Cardiac septum (tissue), 1 donor: Measurements from ENCODE around the gene SIPA1L3. TPM values are rescaled to one million over a fixed set of nuclear protein-coding genes. Genes with fewer than 3 reads are reported as not detected.

ENCODE experiments used
- DNase-seq: peaks from one replicate; pipeline ENCODE4 v3.0.0-alpha.2; 2020; ENCODE audit warnings: low spot score
- intact Hi-C: fragments of 100-400 bp; cut with DNase I; formaldehyde crosslinking; loops from one replicate; pipeline ENCODE4 v1.14.0; 2022
- total RNA-seq: library from RNA; stranded (reverse); fragmentation: NEBNext Ultra II Directional; extraction: Animal tissue kit (Norgen Biotek cat#: 25700); gene quantifications from one replicate; pipeline ENCODE4 v1.2.1, GENCODE V29; 2021
- donor health status: DM: no; HTN: no; CAD: no.

The SIPA1L3 gene
- total RNA-seq, 1 donor from 2014 or later: 14.0 TPM

- DNase-seq: no peak
- intact Hi-C loops: no loop called here
These were observed 59.7 kb downstream of the SIPA1L3 start for GRCh38 chr19:37966662-37967231.

- no peak for DNase-seq
- intact Hi-C loops: no loop called here
These were observed 62.7 kb downstream of the SIPA1L3 start for GRCh38 chr19:37969695-37970094.

DNA sequence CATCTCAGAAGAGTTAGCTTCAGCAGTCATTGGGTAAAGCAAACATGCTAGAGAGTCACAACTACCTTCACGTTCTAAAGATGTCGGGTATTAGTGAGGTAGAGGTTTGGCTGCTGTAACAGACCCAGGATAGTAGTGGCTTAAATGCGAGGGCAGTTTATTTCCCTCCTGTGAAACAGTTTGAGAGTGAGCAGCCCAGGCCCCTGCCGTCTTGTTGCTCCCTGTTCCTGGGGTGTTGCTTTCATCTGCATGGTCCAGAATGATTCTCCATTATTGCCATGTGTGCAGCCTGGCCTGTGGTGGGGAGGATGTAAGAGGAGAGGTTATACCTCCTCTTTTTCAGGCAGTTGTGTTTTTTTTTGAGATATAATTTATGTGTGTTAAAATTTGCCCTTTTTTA is 63.7 kb downstream of the SIPA1L3 start:
- no peak for DNase-seq
- intact Hi-C loops: no loop called here

GRCh38 chr19:37972803-37973202 is 65.8 kb downstream of the SIPA1L3 start:
- DNase-seq: no peak
- intact Hi-C loops: no loop called here

DNA sequence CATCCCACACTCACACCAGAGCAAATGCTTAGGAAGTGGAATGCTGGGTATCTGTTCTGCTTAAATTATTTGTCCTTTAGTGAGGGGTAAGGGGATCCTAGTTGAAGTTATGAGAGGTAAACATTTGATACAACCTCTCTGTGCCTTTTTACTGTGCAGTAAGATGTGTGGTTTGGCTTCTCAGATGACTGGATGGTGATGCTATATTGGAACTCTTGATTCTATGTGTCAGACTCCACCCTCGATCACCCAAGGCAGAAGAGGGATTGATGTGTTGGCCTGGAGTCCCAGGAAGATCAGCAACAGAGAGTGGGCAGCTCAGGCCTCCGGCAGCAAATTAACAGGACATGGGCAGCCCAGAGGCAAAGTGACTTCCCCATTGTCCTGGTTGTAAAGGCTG is 66.7 kb downstream of the SIPA1L3 start:
- intact Hi-C loops: no loop called here

GRCh38 chr19:37975071-37975470 is 68.1 kb downstream of the SIPA1L3 start:
- DNase-seq: no peak
- intact Hi-C loops: no loop called here

More for the DNA sequence above, 66.7 kb downstream of the SIPA1L3 start:
- no peak for DNase-seq

DNA sequence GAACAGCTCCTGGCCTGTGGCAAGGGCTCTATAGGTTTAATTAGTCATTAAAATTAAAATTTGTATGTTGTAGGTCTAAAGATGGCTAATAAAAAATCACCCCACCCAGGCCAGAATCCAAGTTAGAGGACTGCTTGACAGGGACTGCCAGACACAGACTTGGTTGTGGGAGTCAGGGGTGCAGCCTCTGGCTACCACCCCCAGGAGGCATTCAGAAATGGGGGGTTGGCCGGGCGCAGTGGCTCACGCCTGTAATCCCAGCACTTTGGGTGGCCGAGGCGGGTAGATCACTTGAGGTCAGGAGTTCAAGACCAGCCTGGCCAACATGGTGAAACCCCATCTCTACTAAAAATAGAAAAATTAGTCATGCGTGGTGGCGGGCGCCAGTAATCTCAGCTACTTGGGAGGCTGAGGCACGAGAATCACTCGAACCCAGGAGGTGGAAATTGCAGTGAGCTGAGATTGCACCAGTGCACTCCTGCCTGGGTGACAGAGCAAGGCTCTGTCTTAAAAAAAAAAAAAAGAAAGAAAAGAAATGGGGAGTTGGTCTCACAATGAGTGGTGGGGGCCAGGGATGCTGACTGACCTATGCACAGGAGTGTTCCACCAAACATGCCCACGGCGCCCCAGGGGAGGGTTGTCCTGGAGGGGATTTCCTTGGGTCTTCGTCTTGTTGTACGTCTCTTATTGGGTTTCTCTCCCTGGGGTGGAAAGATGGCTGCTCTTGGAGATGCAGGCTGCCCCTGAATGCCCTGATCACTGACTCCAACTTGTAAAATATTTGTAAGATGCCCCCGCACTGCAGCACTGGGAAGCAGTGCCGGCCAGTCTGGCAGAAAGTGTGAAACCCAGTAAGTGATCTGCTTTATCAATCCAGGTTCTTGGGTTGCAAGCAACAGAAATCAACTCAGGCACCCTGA is 68.8 kb downstream of the SIPA1L3 start:
- intact Hi-C loops: no loop called here
- no peak for DNase-seq

- DNase-seq: no peak
- intact Hi-C loops: no loop called here
These were observed 70.4 kb downstream of the SIPA1L3 start for GRCh38 chr19:37977391-37977790.

DNA sequence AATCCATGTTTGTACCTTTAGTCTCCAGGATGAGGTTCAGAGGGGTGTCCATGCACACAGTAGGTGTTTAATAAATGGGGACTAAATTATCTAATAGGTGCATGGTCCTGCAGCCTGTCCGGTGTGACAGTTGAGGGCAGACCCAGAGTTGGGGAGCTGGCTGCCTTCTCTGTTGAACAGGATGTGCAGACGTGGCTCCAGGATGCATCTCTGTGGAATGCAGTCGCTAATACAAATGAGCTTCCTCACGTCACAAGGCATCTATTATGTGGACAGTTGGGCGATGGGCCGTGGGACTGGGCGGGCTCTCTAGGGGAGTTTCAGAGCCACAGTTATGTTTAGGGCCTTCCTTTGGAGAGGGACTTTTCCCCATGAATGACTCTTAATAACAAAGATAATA is 71.0 kb downstream of the SIPA1L3 start:
- no peak for DNase-seq
- intact Hi-C loops: no loop called here

GRCh38 chr19:37979547-37980082 is 72.6 kb downstream of the SIPA1L3 start:
- intact Hi-C loops: no loop called here

GRCh38 chr19:37980419-37981170 is 73.6 kb downstream of the SIPA1L3 start:
- intact Hi-C loops: no loop called here
- DNase-seq: no peak

More at GRCh38 chr19:37979547-37980082, 72.6 kb downstream of the SIPA1L3 start:
- no peak for DNase-seq

- intact Hi-C loops: no loop called here
These were observed 74.9 kb downstream of the SIPA1L3 start for GRCh38 chr19:37981785-37982475.

DNA sequence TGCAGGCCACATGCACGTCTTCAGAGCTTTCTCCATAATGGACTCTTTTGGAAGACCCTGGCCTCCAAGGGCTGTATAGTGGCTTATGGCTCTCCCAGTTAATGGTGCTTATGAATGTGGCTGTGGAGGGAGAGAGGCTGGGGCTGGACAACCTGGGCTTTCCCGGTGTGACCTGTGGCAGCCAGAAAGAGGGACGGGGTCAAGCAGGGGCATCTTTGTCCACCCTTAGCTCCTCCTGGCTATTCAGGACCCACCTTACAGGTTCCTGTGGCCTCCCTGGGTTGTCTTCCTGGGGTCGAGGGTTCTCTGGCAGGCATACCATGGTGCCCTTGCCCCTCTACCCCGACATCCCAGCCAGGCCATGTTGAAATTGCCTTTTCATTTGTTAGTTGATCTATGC is 75.6 kb downstream of the SIPA1L3 start:
- intact Hi-C loops: no loop called here
- no peak for DNase-seq

More at GRCh38 chr19:37981785-37982475, 74.9 kb downstream of the SIPA1L3 start:
- peak; percentile 38 for DNase-seq

GRCh38 chr19:37983153-37983552 is 76.1 kb downstream of the SIPA1L3 start:
- DNase-seq: peak; percentile 24
- intact Hi-C loops: no loop called here

DNA sequence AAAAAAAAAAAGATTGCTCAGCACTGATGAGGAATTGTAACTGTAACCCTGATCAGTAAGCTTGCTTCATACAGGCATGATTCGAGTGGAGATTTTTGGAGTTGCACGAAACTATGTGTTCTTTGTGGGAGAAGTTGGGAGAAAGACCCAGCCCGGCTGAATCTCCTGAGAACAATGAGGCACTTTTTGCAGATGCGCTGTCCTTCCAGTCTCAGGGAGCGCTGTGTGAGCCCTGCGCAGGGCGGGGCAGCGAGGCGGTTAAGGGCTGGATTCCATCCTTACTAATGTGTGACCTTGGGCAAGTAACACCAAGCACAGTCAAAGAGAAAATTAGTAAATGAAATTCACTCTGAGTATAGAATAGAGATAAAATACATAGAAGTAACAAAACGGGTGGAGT is 76.9 kb downstream of the SIPA1L3 start:
- DNase-seq: no peak
- intact Hi-C loops: no loop called here

GRCh38 chr19:37986048-37986750 is 79.2 kb downstream of the SIPA1L3 start:
- intact Hi-C loops: no loop called here
- DNase-seq: no peak

DNA sequence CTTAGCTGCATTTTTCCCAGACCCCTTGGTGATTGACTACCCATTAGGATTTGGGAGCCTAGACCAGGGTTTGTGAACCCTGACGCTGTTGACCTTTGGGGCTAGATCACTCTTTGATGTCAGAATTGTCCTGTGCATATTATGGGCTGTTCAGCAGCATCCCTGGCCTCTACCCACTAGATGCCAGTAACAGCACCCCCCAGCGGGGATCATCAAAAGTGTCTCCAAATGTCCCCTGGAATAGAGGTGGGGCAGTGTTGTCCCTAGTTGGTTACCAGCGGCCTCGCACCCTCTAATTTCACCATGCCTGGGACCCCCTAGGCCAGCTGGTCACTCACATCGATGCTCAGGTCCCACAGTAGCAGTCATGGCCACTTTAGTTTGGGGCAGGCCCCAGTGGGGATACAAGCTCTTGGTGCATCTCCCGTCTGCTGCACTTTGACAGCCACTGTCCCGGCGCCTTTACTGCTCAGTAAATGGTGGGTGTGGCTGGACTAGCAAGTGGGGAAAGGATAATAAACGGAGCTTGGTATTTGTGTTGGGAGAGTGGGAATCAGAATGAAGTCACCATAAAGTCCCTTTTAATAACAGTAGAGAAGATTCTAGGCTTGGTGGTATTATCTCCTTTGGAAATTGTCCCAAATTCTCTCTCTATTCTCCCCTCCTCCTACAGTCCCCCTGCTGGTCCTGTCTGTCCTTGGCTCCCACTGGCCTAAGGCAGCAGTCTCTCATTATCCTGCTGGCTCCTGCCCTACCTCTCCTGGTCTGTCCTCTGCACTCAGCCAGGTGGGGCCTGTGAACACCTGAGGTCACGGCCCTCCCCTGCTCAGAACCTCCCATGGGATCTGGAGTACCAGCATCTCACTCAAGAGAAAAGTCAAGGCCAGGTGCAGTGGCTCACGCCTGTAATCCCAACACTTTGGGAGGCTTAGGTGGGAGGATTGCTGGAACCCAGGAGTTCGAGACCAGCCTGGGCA is 80.6 kb downstream of the SIPA1L3 start:
- intact Hi-C loops: no loop called here
- DNase-seq: no peak
